Upper lobe of right lung (tissue), 1 donor: ENCODE results near the gene SPATA33. TPM values are rescaled to one million over a fixed set of nuclear protein-coding genes. Genes with fewer than 3 reads are reported as not detected.

ENCODE experiments used
- ATAC-seq: fragments of 200-7000 bp; cut with Tn5 transposase; one replicate; pipeline ENCODE4 v1.9.1; 2020; ENCODE audit warnings: mild to moderate bottlenecking, moderate library complexity
- DNase-seq: peaks from one replicate; pipeline ENCODE4 v3.0.0-alpha.2; 2020
- H3K27ac ChIP-seq: fragments of 200-600 bp; one replicate; pipeline ENCODE4 v1.8.0; 2022
- H3K27me3 ChIP-seq: fragments of 200-600 bp; one replicate; pipeline ENCODE4 v1.8.0; 2022; ENCODE audit warnings: mild to moderate bottlenecking
- H3K36me3 ChIP-seq: fragments of 200-600 bp; one replicate; pipeline ENCODE4 v1.8.0; 2022
- H3K4me1 ChIP-seq: fragments of 200-600 bp; one replicate; pipeline ENCODE4 v1.8.0; 2022
- H3K4me3 ChIP-seq: fragments of 200-600 bp; one replicate; pipeline ENCODE4 v1.8.0; 2022; ENCODE audit warnings: mild to moderate bottlenecking
- H3K9me3 ChIP-seq: fragments of 200-600 bp; one replicate; pipeline ENCODE4 v1.8.0; 2022
- CTCF ChIP-seq: fragments of 200-600 bp; IDR thresholded peaks from one replicate; pipeline ENCODE4 v1.8.0; 2022; ENCODE audit warnings: antibody characterized with exemption
- intact Hi-C: fragments of 100-400 bp; cut with DNase I; formaldehyde crosslinking; loops from one replicate; pipeline ENCODE4 v1.11.0; 2022
- total RNA-seq: library from RNA; stranded (reverse); fragmentation: NEBNext Ultra II Directional; extraction: Animal tissue kit (Norgen Biotek cat#: 25700); gene quantifications from one replicate; pipeline ENCODE4 v1.2.1, GENCODE V29; 2021
- donor health status: DM: no; HTN: yes; CAD: no; lungs with severe emphysema.

The SPATA33 gene
- total RNA-seq, 1 donor from 2014 or later: 8.1 TPM

GRCh38 chr16:89613954-89614459 lies 43.6 kb upstream of the SPATA33 start:
- no peak overlapping the region for H3K4me3 ChIP-seq
- no peaks in the 10 kb centered on the region for H3K4me1 ChIP-seq
- H3K27ac ChIP-seq: no peak overlapping the region
- ATAC-seq (no peak), DNase-seq (no peak)
- intact Hi-C loops: no loop called here
- H3K9me3 ChIP-seq: no peaks in the 10 kb centered on the region
- no peak for TF ChIP-seq CTCF
- H3K27me3 ChIP-seq: no peaks in the 10 kb centered on the region
- no peaks in the 10 kb centered on the region for H3K36me3 ChIP-seq

- Histone ChIP-seq H3K4me1 (no peaks in the 10 kb centered on the region), H3K27ac (no peak overlapping the region), H3K27me3 (no peaks in the 10 kb centered on the region), H3K9me3 (no peaks in the 10 kb centered on the region), H3K4me3 (no peak overlapping the region), H3K36me3 (no peaks in the 10 kb centered on the region)
- intact Hi-C loops: no loop called here
- ATAC-seq: peak; percentile 11
- TF ChIP-seq CTCF: no peak
- DNase-seq: no peak
Observed at GRCh38 chr16:89615176-89615575, 42.5 kb upstream of the SPATA33 start.

- no peaks in the 10 kb centered on the region for H3K27me3 ChIP-seq
- no peaks in the 10 kb centered on the region for H3K9me3 ChIP-seq
- no peak overlapping the region for H3K4me3 ChIP-seq
- H3K4me1 ChIP-seq: no peaks in the 10 kb centered on the region
- no peak for DNase-seq
- no peak overlapping the region for H3K27ac ChIP-seq
- intact Hi-C loops: no loop called here
- TF ChIP-seq CTCF: peak; percentile 45
- H3K36me3 ChIP-seq: no peaks in the 10 kb centered on the region
- ATAC-seq: peak; percentile 26
Observed at GRCh38 chr16:89615596-89616090, 42.0 kb upstream of the SPATA33 start.

GRCh38 chr16:89616623-89617022 lies 41.0 kb upstream of the SPATA33 start:
- no peak for TF ChIP-seq CTCF
- H3K4me1 ChIP-seq: no peaks in the 10 kb centered on the region
- intact Hi-C loops: no loop called here
- H3K27me3 ChIP-seq: no peaks in the 10 kb centered on the region
- H3K9me3 ChIP-seq: no peaks in the 10 kb centered on the region
- peak overlapping the region; percentile 26 for H3K27ac ChIP-seq
- no peaks in the 10 kb centered on the region for H3K36me3 ChIP-seq
- H3K4me3 ChIP-seq: no peak overlapping the region
- DNase-seq: no peak
- no peak for ATAC-seq

GRCh38 chr16:89617036-89617435 lies 40.6 kb upstream of the SPATA33 start:
- ATAC-seq: no peak
- H3K4me1 ChIP-seq: no peaks in the 10 kb centered on the region
- no peak overlapping the region for H3K27ac ChIP-seq
- no peak overlapping the region for H3K4me3 ChIP-seq
- H3K27me3 ChIP-seq: no peaks in the 10 kb centered on the region
- H3K36me3 ChIP-seq: no peaks in the 10 kb centered on the region
- H3K9me3 ChIP-seq: no peaks in the 10 kb centered on the region
- no peak for TF ChIP-seq CTCF
- intact Hi-C loops: no loop called here
- no peak for DNase-seq
